HepG2 (cell line): ENCODE measurements around the gene FBXO44. TPM values are rescaled to one million over a fixed set of nuclear protein-coding genes. Genes with fewer than 3 reads are reported as not detected.

ENCODE experiments used
- ARID2 ChIP-seq: sonication (generic); formaldehyde crosslinking; IDR thresholded peaks from 2 replicates; pipeline ENCODE4 v1.8.1; 2022; ENCODE audit warnings: mild to moderate bottlenecking, missing genetic modification reagents, borderline replicate concordance
- GMEB1 ChIP-seq: sonication (generic); formaldehyde crosslinking; IDR thresholded peaks from 2 replicates; pipeline ENCODE4 v1.5.1; 2020; ENCODE audit warnings: missing genetic modification reagents, mild to moderate bottlenecking, borderline replicate concordance
- HNRNPLL ChIP-seq: fragments of 200-400 bp; formaldehyde crosslinking; IDR thresholded peaks from 2 replicates; pipeline ENCODE4 v1.6.1; 2017; ENCODE audit warnings: mild to moderate bottlenecking, low read depth, low read length; ENCODE audit not compliant: poor library complexity, severe bottlenecking
- MXI1 ChIP-seq: IDR thresholded peaks from 3 replicates; pipeline ENCODE4 v1.6.1; 2012; ENCODE audit warnings: low read depth, low read length, inconsistent platforms, borderline replicate concordance
- NCOA5 ChIP-seq: sonication (generic); formaldehyde crosslinking; IDR thresholded peaks from 2 replicates; pipeline ENCODE4 v1.4.0; 2020; ENCODE audit warnings: missing genetic modification reagents
- REL ChIP-seq: sonication (generic); formaldehyde crosslinking; conservative IDR thresholded peaks from 2 replicates; pipeline ENCODE4 v1.8.0; 2022; ENCODE audit warnings: mild to moderate bottlenecking, missing genetic modification reagents, moderate library complexity
- RERE ChIP-seq: IDR thresholded peaks from 2 replicates; pipeline ENCODE4 v1.6.1; 2016; ENCODE audit warnings: low read depth, missing genetic modification reagents, missing compliant biosample characterization
- SALL2 ChIP-seq: sonication (generic); formaldehyde crosslinking; IDR thresholded peaks from 2 replicates; pipeline ENCODE4 v1.8.1; 2023; ENCODE audit warnings: mild to moderate bottlenecking, missing genetic modification reagents, inconsistent platforms
- SKI ChIP-seq: fragments of 450-650 bp; IDR thresholded peaks from one replicate; pipeline ENCODE4 v1.6.1; 2018; ENCODE audit warnings: mild to moderate bottlenecking; ENCODE audit not compliant: partially characterized antibody
- SPEN ChIP-seq: sonication (generic); formaldehyde crosslinking; IDR thresholded peaks from 2 replicates; pipeline ENCODE4 v1.5.1; 2020; ENCODE audit warnings: low read depth, mild to moderate bottlenecking, missing genetic modification reagents
- ZBTB26 ChIP-seq: IDR thresholded peaks from 2 replicates; pipeline ENCODE4 v1.6.1; 2016; ENCODE audit warnings: missing compliant biosample characterization, missing genetic modification reagents, borderline replicate concordance
- ZBTB43 ChIP-seq: sonication (generic); formaldehyde crosslinking; conservative IDR thresholded peaks from 2 replicates; pipeline ENCODE4 v1.4.0; 2020; ENCODE audit warnings: missing genetic modification reagents
- ZEB1 ChIP-seq: IDR thresholded peaks from 2 replicates; pipeline ENCODE4 v1.6.1; 2012; ENCODE audit warnings: mild to moderate bottlenecking, low read depth, inconsistent platforms; ENCODE audit not compliant: insufficient replicate concordance
- ZNF607 ChIP-seq: sonication (generic); formaldehyde crosslinking; IDR thresholded peaks from 2 replicates; pipeline ENCODE4 v1.5.1; 2020; ENCODE audit warnings: missing genetic modification reagents, mild to moderate bottlenecking, borderline replicate concordance
- ZNF770 ChIP-seq: sonication (generic); formaldehyde crosslinking; IDR thresholded peaks from 2 replicates; pipeline ENCODE4 v1.5.0; 2020; ENCODE audit warnings: mild to moderate bottlenecking, missing genetic modification reagents
- ZSCAN20 ChIP-seq: sonication (generic); formaldehyde crosslinking; IDR thresholded peaks from 2 replicates; pipeline ENCODE4 v1.4.0; 2020; ENCODE audit warnings: missing genetic modification reagents, mild to moderate bottlenecking, borderline replicate concordance
- polyA plus RNA-seq, 8 experiments: library from polyadenylated mRNA; depleted of rRNA in 3 of 8; stranded (reverse) in 7 of 8; unstranded in 1 of 8; fragments of >200 nt; fragmentation: Illumina TruSeq in 4 of 8; extraction: Trizol in 4 of 8; gene quantifications; 2 replicates each; pipeline versions ENCODE4 v1.2.1 to v1.2.3, GENCODE V29; 2011 to 2016; ENCODE audit warnings: low read depth in 4 of 8, missing spikeins in 1 of 8, mixed read lengths in 1 of 8; ENCODE audit not compliant: insufficient read depth in 1 of 8
- total RNA-seq, 5 experiments: library from RNA; depleted of rRNA; stranded (reverse); fragments of >200 nt; fragmentation: Illumina TruSeq; extraction: Trizol; gene quantifications; 2 replicates each; pipeline ENCODE4 v1.2.3, GENCODE V29; 2016; ENCODE audit warnings: low read depth in 1 of 5

The FBXO44 gene
- total and polyA plus RNA-seq, 2 of the 13 experiments (the other 11 are each of a cell fraction or from before 2014, with no cell fraction given) = 22.4 to 27.9 TPM

- TF ChIP-seq ARID2 (CRISPR knock-in tag) (no peak), SALL2 (CRISPR knock-in tag) (no peak), ZBTB43 (CRISPR knock-in tag) (no peak), MXI1 (no peak), ZSCAN20 (CRISPR knock-in tag) (no peak), ZEB1 (no peak), REL (CRISPR knock-in tag) (no peak), HNRNPLL (no peak), SKI (no peak), ZBTB26 (CRISPR knock-in tag) (peak; percentile 27; the same call in 1 of the 2 replicates), GMEB1 (CRISPR knock-in tag) (no peak), NCOA5 (CRISPR knock-in tag) (no peak), RERE (no peak), SPEN (no peak), ZNF770 (no peak), ZNF607 (CRISPR knock-in tag) (no peak)
Measured at GRCh38 chr1:11680270-11681070, 25.8 kb downstream of the FBXO44 start (continued).
